ENCODE results near the gene TM2D1. TPM values are rescaled to one million over a fixed set of nuclear protein-coding genes. Genes with fewer than 3 reads are reported as not detected.

TM2D1 gene
- total and polyA plus RNA-seq, 2 donors = 54.0 to 104 TPM

- no peak for DNase-seq (ENCODE audit: extremely low spot score)
- 93% methylated on average over 1 of the region's 1 CpG for WGBS
- Histone ChIP-seq H3K4me3 (ENCODE audit: low read depth, low read length) (no peak overlapping the region), H3K4me1 (ENCODE audit: insufficient read depth) (no peaks in the 10 kb centered on the region), H3K27ac (ENCODE audit: low read depth) (no peak overlapping the region), H3K36me3 (ENCODE audit: insufficient read depth) (no peaks in the 10 kb centered on the region)
Observed at GRCh38 chr1:61631436-61631835, 93.5 kb downstream of the TM2D1 start.

Other genes with a start within 250 kb of the TM2D1 start
- 33.1 TPM for gene PATJ, start 17.3 kb upstream of the TM2D1 start, total RNA-seq
- gene PATJ, start 17.3 kb upstream of the TM2D1 start, polyA plus RNA-seq = 6.6 TPM